Hepatocyte (in vitro differentiated cells): ENCODE data around the gene SCLT1.

ENCODE experiments used
- CTCF ChIP-seq: fragments of 200-600 bp; sonication (generic); IDR thresholded peaks from 2 replicates; pipeline ENCODE4 v1.5.1; 2016; ENCODE audit warnings: antibody characterized with exemption, mild to moderate bottlenecking; ENCODE audit not compliant: poor library complexity
- EZH2 ChIP-seq: fragments of 200-600 bp; sonication (generic); IDR thresholded peaks from 2 replicates; pipeline ENCODE4 v1.6.1; 2016; ENCODE audit warnings: antibody characterized with exemption, mild to moderate bottlenecking, borderline replicate concordance
- EZH2phosphoT487 ChIP-seq: fragments of 200-600 bp; sonication (generic); IDR thresholded peaks from one replicate; pipeline ENCODE4 v1.6.1; 2018; ENCODE audit warnings: antibody characterized with exemption, mild to moderate bottlenecking, low read depth, moderate library complexity; ENCODE audit not compliant: unreplicated experiment, severe bottlenecking

- TF ChIP-seq EZH2 (no peak), CTCF (no peak), EZH2phosphoT487 (no peak)
Measured at GRCh38 chr4:129117705-129118104, 24.4 kb upstream of the SCLT1 start.
